ENCODE results near the gene RPTOR. TPM values are rescaled to one million over a fixed set of nuclear protein-coding genes. Genes with fewer than 3 reads are reported as not detected.

RPTOR gene
- total RNA-seq, 1 experiment from 2014 or later = 46.2 TPM

DNA sequence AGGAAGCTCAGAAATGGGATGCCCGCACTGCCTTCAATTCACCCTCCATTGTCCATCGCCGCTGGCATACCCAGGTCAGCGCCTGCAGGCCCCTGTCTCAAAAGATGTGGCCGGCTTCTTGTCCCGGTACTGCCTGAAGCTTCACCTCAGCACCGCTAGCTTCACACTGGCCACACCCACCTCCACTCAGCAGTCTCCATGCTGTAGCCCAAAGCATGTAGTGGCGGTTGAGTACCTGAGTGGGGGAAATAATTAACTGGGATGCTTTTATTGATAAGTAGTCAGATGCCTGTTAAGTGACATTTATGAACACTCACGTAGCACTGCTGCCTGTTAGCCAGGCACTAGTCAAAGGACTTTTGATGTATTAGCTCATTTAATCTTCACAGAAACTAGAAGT lies 143.2 kb downstream of the RPTOR start:
- ChIA-PET POLR2A (ENCODE audit: unreplicated experiment) (interaction anchor here (0.7 kb wide), 1 partner anchor 259 kb away, joined by 3 read pairs; no protein-coding TSS in a partner anchor), CTCF (no interaction called here)
- Histone ChIP-seq H3K4me3 (ENCODE audit: low read length) (no peak overlapping the region), H3K27ac (ENCODE audit: low read length) (no peak overlapping the region), H3K9me2 (replicated peaks; ENCODE audit: low read length) (no peaks in the 10 kb centered on the region), H3K4me2 (ENCODE audit: low read length) (no peak overlapping the region), H3K4me1 (ENCODE audit: insufficient read depth, low read length) (peaks cover 4% of the 10 kb centered on the region; the same call in 1 of the 2 replicates), H2AFZ (ENCODE audit: low read length) (no peak overlapping the region), H3F3A (ENCODE audit: low read length, unreplicated experiment) (no peaks in the 10 kb centered on the region), H3K27me3 (ENCODE audit: low read length) (no peaks in the 10 kb centered on the region), H3K9me3 (ENCODE audit: low read length) (no peaks in the 10 kb centered on the region), H4K20me1 (ENCODE audit: low read length) (no peaks in the 10 kb centered on the region), H3K9ac (ENCODE audit: low read length) (no peak overlapping the region), H3K79me2 (ENCODE audit: low read length) (peaks cover 30% of the 10 kb centered on the region), H3K36me3 (ENCODE audit: low read depth, low read length) (no peaks in the 10 kb centered on the region)
- intact Hi-C loops (cut with micrococcal nuclease) = no loop called here
- no TSS peak for BruUV-seq (replicated peaks)
- DNase-seq (no peak), ATAC-seq (no peak)
- TF ChIP-seq CTCF (conservative IDR thresholded peaks at IDR 0.05; ENCODE audit: low read depth, low read length) (no peak), EZH2phosphoT487 (IDR thresholded peaks at IDR 0.05; ENCODE audit: borderline replicate concordance, low read length) (no peak), EZH2 (IDR thresholded peaks at IDR 0.05; ENCODE audit: low read length, unreplicated experiment) (no peak)

DNA sequence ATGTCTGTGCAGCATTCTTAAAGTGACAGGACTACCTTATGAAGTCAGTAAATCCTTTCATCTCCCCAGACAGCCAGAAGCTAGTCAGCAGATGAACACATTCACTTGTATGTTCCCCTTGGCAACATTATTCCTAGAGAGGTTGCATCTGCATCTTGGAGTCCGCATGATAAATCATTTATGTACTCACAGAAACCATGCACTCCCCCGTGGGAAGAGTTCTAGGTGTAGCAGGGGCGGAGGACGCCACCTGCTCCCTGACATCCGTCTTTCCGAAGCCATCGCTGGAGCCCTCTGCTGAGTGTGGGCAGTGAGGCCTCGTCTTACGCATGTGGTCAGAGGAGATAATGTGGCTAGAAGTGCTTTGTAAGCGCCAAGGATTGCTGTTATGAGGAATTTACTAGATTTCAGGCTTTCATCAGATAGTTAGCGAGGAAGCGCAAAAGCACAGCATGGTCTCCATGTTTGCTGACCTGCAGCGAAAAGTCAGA lies 144.5 kb downstream of the RPTOR start:
- DNase-seq (no peak), ATAC-seq (no peak)
- Histone ChIP-seq H3K27me3 (ENCODE audit: low read length) (no peaks in the 10 kb centered on the region), H3K27ac (ENCODE audit: low read length) (no peak overlapping the region), H3K4me1 (ENCODE audit: insufficient read depth, low read length) (peaks cover 4% of the 10 kb centered on the region; the same call in 1 of the 2 replicates), H4K20me1 (ENCODE audit: low read length) (no peaks in the 10 kb centered on the region), H3K4me3 (ENCODE audit: low read length) (no peak overlapping the region), H3K36me3 (ENCODE audit: low read depth, low read length) (no peaks in the 10 kb centered on the region), H3K79me2 (ENCODE audit: low read length) (peaks cover 38% of the 10 kb centered on the region), H3K9me3 (ENCODE audit: low read length) (no peaks in the 10 kb centered on the region), H2AFZ (ENCODE audit: low read length) (no peak overlapping the region), H3F3A (ENCODE audit: low read length, unreplicated experiment) (no peaks in the 10 kb centered on the region), H3K9me2 (replicated peaks; ENCODE audit: low read length) (no peaks in the 10 kb centered on the region), H3K4me2 (ENCODE audit: low read length) (no peak overlapping the region), H3K9ac (ENCODE audit: low read length) (no peak overlapping the region)
- TF ChIP-seq EZH2 (IDR thresholded peaks at IDR 0.05; ENCODE audit: low read length, unreplicated experiment) (no peak), EZH2phosphoT487 (IDR thresholded peaks at IDR 0.05; ENCODE audit: borderline replicate concordance, low read length) (no peak), CTCF (conservative IDR thresholded peaks at IDR 0.05; ENCODE audit: low read depth, low read length) (no peak)
- POLR2A ChIA-PET (ENCODE audit: unreplicated experiment) = no interaction called here
- BruUV-seq (replicated peaks) = no TSS peak
- intact Hi-C loops (cut with micrococcal nuclease) = no loop called here
- CTCF ChIA-PET = no interaction called here

- DNase-seq = no peak
- Histone ChIP-seq H3K79me2 (ENCODE audit: low read length) (peaks cover 64% of the 10 kb centered on the region), H4K20me1 (ENCODE audit: low read length) (no peaks in the 10 kb centered on the region), H3F3A (ENCODE audit: low read length, unreplicated experiment) (no peaks in the 10 kb centered on the region), H3K36me3 (ENCODE audit: low read depth, low read length) (no peaks in the 10 kb centered on the region), H3K4me1 (ENCODE audit: insufficient read depth, low read length) (peaks cover 4% of the 10 kb centered on the region; the same call in 1 of the 2 replicates), H3K9me3 (ENCODE audit: low read length) (no peaks in the 10 kb centered on the region), H3K27ac (ENCODE audit: low read length) (no peak overlapping the region), H3K27me3 (ENCODE audit: low read length) (no peaks in the 10 kb centered on the region), H3K9ac (ENCODE audit: low read length) (no peak overlapping the region), H2AFZ (ENCODE audit: low read length) (no peak overlapping the region), H3K4me2 (ENCODE audit: low read length) (no peak overlapping the region), H3K9me2 (replicated peaks; ENCODE audit: low read length) (no peaks in the 10 kb centered on the region), H3K4me3 (ENCODE audit: low read length) (no peak overlapping the region)
- intact Hi-C loops (cut with micrococcal nuclease) = no loop called here
- no peak for TF ChIP-seq CTCF (conservative IDR thresholded peaks at IDR 0.05; ENCODE audit: low read depth, low read length)
- TF ChIP-seq EZH2phosphoT487 (IDR thresholded peaks at IDR 0.05; ENCODE audit: borderline replicate concordance, low read length) = no peak
- TF ChIP-seq EZH2 (IDR thresholded peaks at IDR 0.05; ENCODE audit: low read length, unreplicated experiment) = no peak
- no TSS peak for BruUV-seq (replicated peaks)
- POLR2A ChIA-PET (ENCODE audit: unreplicated experiment) = no interaction called here
- ATAC-seq = no peak
- CTCF ChIA-PET = no interaction called here
Observed at GRCh38 chr17:80691784-80692183, 147.1 kb downstream of the RPTOR start.
